Medulla oblongata (tissue), 1 donor: ENCODE data around the gene KLHDC7B.

ENCODE experiments used
- DNase-seq: peaks from one replicate; pipeline ENCODE4 v3.0.0-alpha.2; 2015; ENCODE audit errors: extremely low spot score

The KLHDC7B gene

GRCh38 chr22:50545522-50546325 lies at the start of gene KLHDC7B:
KLHDC7B (plus strand) TSS chr22:50545899; CDS start chr22:50546244, 345 bp downstream.
- DNase-seq, result no peak

- no peak for DNase-seq
Observed at GRCh38 chr22:50497093-50497492, 48.6 kb upstream of the KLHDC7B start.

- peak; percentile 80 for DNase-seq
Observed at GRCh38 chr22:50498322-50498890, 47.3 kb upstream of the KLHDC7B start.

- no peak for DNase-seq
Observed at GRCh38 chr22:50500452-50500851, 45.2 kb upstream of the KLHDC7B start.

GRCh38 chr22:50502096-50502495 lies 43.6 kb upstream of the KLHDC7B start:
- no peak for DNase-seq

- no peak for DNase-seq
Observed at GRCh38 chr22:50502628-50503474, 42.8 kb upstream of the KLHDC7B start.

- no peak for DNase-seq
Observed at GRCh38 chr22:50503475-50504145, 42.1 kb upstream of the KLHDC7B start.

GRCh38 chr22:50504369-50505211 lies 41.1 kb upstream of the KLHDC7B start:
- DNase-seq, result no peak

- no peak for DNase-seq
Observed at GRCh38 chr22:50505276-50505775, 40.4 kb upstream of the KLHDC7B start.

- no peak for DNase-seq
Observed at GRCh38 chr22:50505776-50506610, 39.7 kb upstream of the KLHDC7B start.

GRCh38 chr22:50506611-50507420 lies 38.9 kb upstream of the KLHDC7B start:
- peak; percentile 4 for DNase-seq

- DNase-seq, result no peak
Observed at GRCh38 chr22:50507421-50507990, 38.2 kb upstream of the KLHDC7B start, which contains the start of gene LMF2. LMF2 (minus strand) TSS chr22:50507702; CDS start chr22:50507675, 27 bp downstream.

GRCh38 chr22:50507991-50508884 lies 37.5 kb upstream of the KLHDC7B start, which contains the start of gene NCAPH2:
NCAPH2 (plus strand) TSS chr22:50508224; CDS start chr22:50508338, 114 bp downstream.
- peak; percentile 97 for DNase-seq

- DNase-seq, result no peak
Observed at GRCh38 chr22:50508897-50509296, 36.8 kb upstream of the KLHDC7B start.

- DNase-seq, result no peak
Observed at GRCh38 chr22:50513175-50513574, 32.5 kb upstream of the KLHDC7B start.

GRCh38 chr22:50516068-50516467 lies 29.6 kb upstream of the KLHDC7B start:
- no peak for DNase-seq

GRCh38 chr22:50516891-50517290 lies 28.8 kb upstream of the KLHDC7B start:
- DNase-seq, result no peak
